PC-3 (cell line): ENCODE results near the gene HCFC1R1. TPM values are rescaled to one million over a fixed set of nuclear protein-coding genes. Genes with fewer than 3 reads are reported as not detected.
A peak's percentile ranks its signal among the peaks of the same experiment; 100 is the strongest.
"Not testable (repeated sequence)": the region's sequence is repeated elsewhere in the genome, so short reads cannot be mapped to it uniquely, and the experiment has no call there.

Experiments used
- ATAC-seq: fragments of 200-7000 bp; cut with Tn5 transposase; 2 replicates; pipeline ENCODE4 v1.9.1; 2020; ENCODE audit warnings: mild to moderate bottlenecking, moderate library complexity
- BruUV-seq: library from RNA; stranded (reverse); fragments of 400-500 nt; replicated peaks from 2 replicates; lab custom pipeline; 2021; lab: Mats Ljungman, UMichigan
- CTCF ChIA-PET: fragments of 300-600 bp; sonication (Branson Sonifier 250); formaldehyde crosslinking; loops from one replicate; lab custom pipeline; 2022; ENCODE audit warnings: antibody characterized with exemption; lab: Charles Lee
- POLR2A ChIA-PET: fragments of 300-600 bp; sonication (Branson Sonifier 250); formaldehyde crosslinking; loops from one replicate; lab custom pipeline; 2022; ENCODE audit warnings: antibody characterized with exemption; ENCODE audit not compliant: unreplicated experiment; lab: Charles Lee
- DNase-seq: peaks from one replicate; pipeline ENCODE4 v3.0.0-alpha.2; 2015
- H2AFZ ChIP-seq: fragments of 300-600 bp; sonication (generic); 2 replicates; pipeline ENCODE4 v1.6.0; 2016; ENCODE audit warnings: antibody characterized with exemption, low read length
- H3F3A ChIP-seq: fragments of 300-600 bp; sonication (generic); one replicate; pipeline ENCODE4 v1.6.0; 2017; ENCODE audit warnings: antibody characterized with exemption, low read length, control low read depth, mild to moderate bottlenecking; ENCODE audit not compliant: unreplicated experiment
- H3K27ac ChIP-seq: fragments of 300-600 bp; sonication (generic); 2 replicates; pipeline ENCODE4 v1.5.1; 2016; ENCODE audit warnings: mild to moderate bottlenecking, low read length
- H3K27me3 ChIP-seq: fragments of 300-600 bp; sonication (generic); 2 replicates; pipeline ENCODE4 v1.6.1; 2016; ENCODE audit warnings: low read length, mixed read lengths
- H3K36me3 ChIP-seq: fragments of 300-600 bp; sonication (generic); 2 replicates; pipeline ENCODE4 v1.6.1; 2016; ENCODE audit warnings: low read depth, mixed run types, low read length, mixed read lengths
- H3K4me1 ChIP-seq: fragments of 300-600 bp; sonication (generic); 2 replicates; pipeline ENCODE4 v1.5.1; 2016; ENCODE audit warnings: low read length; ENCODE audit not compliant: insufficient read depth
- H3K4me2 ChIP-seq: fragments of 300-600 bp; sonication (generic); 2 replicates; pipeline ENCODE4 v1.6.0; 2016; ENCODE audit warnings: low read length
- H3K4me3 ChIP-seq: fragments of 300-600 bp; sonication (generic); 2 replicates; pipeline ENCODE4 v1.5.1; 2016; ENCODE audit warnings: mild to moderate bottlenecking, low read length, mixed read lengths
- H3K79me2 ChIP-seq: fragments of 300-600 bp; sonication (generic); 2 replicates; pipeline ENCODE4 v1.6.1; 2017; ENCODE audit warnings: low read length, mixed read lengths
- H3K9ac ChIP-seq: fragments of 300-600 bp; sonication (generic); 2 replicates; pipeline ENCODE4 v1.6.0; 2016; ENCODE audit warnings: mild to moderate bottlenecking, low read length
- H3K9me2 ChIP-seq: fragments of 300-600 bp; sonication (generic); replicated peaks from 2 replicates; pipeline ENCODE4 v1.6.1; 2016; ENCODE audit warnings: mixed run types, low read length, mixed read lengths
- H3K9me3 ChIP-seq: fragments of 300-600 bp; sonication (generic); 2 replicates; pipeline ENCODE4 v1.6.1; 2016; ENCODE audit warnings: low read length, mixed read lengths
- H4K20me1 ChIP-seq: fragments of 300-600 bp; sonication (generic); 2 replicates; pipeline ENCODE4 v1.6.1; 2016; ENCODE audit warnings: low read length, mixed read lengths
- CTCF ChIP-seq: fragments of 300-600 bp; sonication (generic); conservative IDR thresholded peaks from 2 replicates; pipeline ENCODE4 v1.5.1; 2017; ENCODE audit warnings: antibody characterized with exemption, low read depth, mild to moderate bottlenecking, low read length
- EZH2 ChIP-seq: fragments of 300-600 bp; sonication (generic); IDR thresholded peaks from one replicate; pipeline ENCODE4 v1.6.1; 2017; ENCODE audit warnings: antibody characterized with exemption, mild to moderate bottlenecking, low read length; ENCODE audit not compliant: unreplicated experiment
- EZH2phosphoT487 ChIP-seq: fragments of 300-600 bp; sonication (generic); IDR thresholded peaks from 2 replicates; pipeline ENCODE4 v1.6.1; 2018; ENCODE audit warnings: mild to moderate bottlenecking, antibody characterized with exemption, low read length, borderline replicate concordance
- intact Hi-C: fragments of 100-400 bp; cut with micrococcal nuclease; formaldehyde crosslinking; loops from 2 replicates; pipeline ENCODE4 v1.9.0; 2023
- total RNA-seq: library from RNA; depleted of rRNA; stranded (reverse); fragments of >200 nt; gene quantifications from 2 replicates; pipeline ENCODE4 v1.2.3, GENCODE V29; 2014

HCFC1R1 gene
- total RNA-seq, 1 experiment from 2014 or later: 56.4 TPM

- DNase-seq (no peak), ATAC-seq (no peak)
- no peak overlapping the region for H2AFZ ChIP-seq
- H3K9me3 ChIP-seq: no peaks in the 10 kb centered on the region
- CTCF ChIA-PET: no interaction called here
- H4K20me1 ChIP-seq: no peaks in the 10 kb centered on the region
- POLR2A ChIA-PET: no interaction called here
- TSS peak; percentile 35 for BruUV-seq
- peak overlapping the region; percentile 86 for H3K4me3 ChIP-seq
- no peaks in the 10 kb centered on the region for H3K9me2 ChIP-seq
- no peak for TF ChIP-seq EZH2
- no peak for TF ChIP-seq CTCF
- TF ChIP-seq EZH2phosphoT487: no peak
- no peaks in the 10 kb centered on the region for H3K4me1 ChIP-seq
- no peaks in the 10 kb centered on the region for H3K79me2 ChIP-seq
- intact Hi-C loops: no loop called here
- no peaks in the 10 kb centered on the region for H3F3A ChIP-seq
- peak overlapping the region; percentile 98 for H3K4me2 ChIP-seq
- no peaks in the 10 kb centered on the region for H3K27me3 ChIP-seq
- H3K27ac ChIP-seq: no peak overlapping the region
- H3K9ac ChIP-seq: no peak overlapping the region
- H3K36me3 ChIP-seq: no peaks in the 10 kb centered on the region
Measured at GRCh38 chr16:3057181-3058138, 33.7 kb upstream of the HCFC1R1 start.

GRCh38 chr16:3056336-3057180, 32.8 kb upstream of the HCFC1R1 start:
- Histone ChIP-seq H2AFZ (no peak overlapping the region), H3K9ac (no peak overlapping the region), H4K20me1 (no peaks in the 10 kb centered on the region), H3K27me3 (no peaks in the 10 kb centered on the region), H3K9me2 (no peaks in the 10 kb centered on the region), H3K4me3 (no peak overlapping the region), H3F3A (no peaks in the 10 kb centered on the region), H3K4me1 (no peaks in the 10 kb centered on the region), H3K27ac (no peak overlapping the region), H3K9me3 (no peaks in the 10 kb centered on the region), H3K36me3 (no peaks in the 10 kb centered on the region), H3K79me2 (no peaks in the 10 kb centered on the region), H3K4me2 (no peak overlapping the region)
- no peak for ATAC-seq
- ChIA-PET POLR2A (no interaction called here), CTCF (no interaction called here)
- DNase-seq: no peak
- TF ChIP-seq CTCF (no peak), EZH2phosphoT487 (no peak), EZH2 (no peak)
- BruUV-seq: no TSS peak
- intact Hi-C loops: no loop called here

GRCh38 chr16:3055734-3056115, 32.0 kb upstream of the HCFC1R1 start:
- H3K9me3 ChIP-seq, H3K9ac ChIP-seq, intact Hi-C loops, H3K9me2 ChIP-seq, H2AFZ ChIP-seq, DNase-seq, H3K27me3 ChIP-seq, BruUV-seq, H3K36me3 ChIP-seq, CTCF ChIA-PET, H3F3A ChIP-seq, POLR2A ChIA-PET, ATAC-seq, H3K4me2 ChIP-seq, H3K79me2 ChIP-seq, H4K20me1 ChIP-seq, H3K4me3 ChIP-seq, H3K4me1 ChIP-seq, H3K27ac ChIP-seq: not testable (repeated sequence)
